Upper lobe of left lung (tissue), 4 donors: ENCODE measurements around the gene ZNF446.

ENCODE experiments used
- CTCF ChIP-seq, 6 experiments: fragments of 450-650 bp in 4 of 6; fragments of 200-600 bp in 2 of 6; sonication (generic) in 2 of 6; IDR thresholded peaks; one replicate each; pipeline ENCODE4 v1.5.1; 2016 to 2019; ENCODE audit warnings: antibody characterized with exemption in 6 of 6
- EP300 ChIP-seq, 4 donors: sonication (generic); formaldehyde crosslinking; IDR thresholded peaks; one replicate each; pipeline ENCODE4 v1.5.1; 2017; ENCODE audit warnings: antibody characterized with exemption in 4 of 4, control low read depth in 2 of 4
- POLR2A ChIP-seq, 4 donors: fragments of 450-650 bp; IDR thresholded peaks; one replicate each; pipeline ENCODE4 v1.5.1; 2016 to 2017; ENCODE audit warnings: antibody characterized with exemption in 4 of 4, mild to moderate bottlenecking in 2 of 4

GRCh38 chr19:58522709-58523108, 46.6 kb downstream of the ZNF446 start:
- no peak for TF ChIP-seq CTCF (IDR thresholded peaks at IDR 0.05)
- TF ChIP-seq POLR2A (IDR thresholded peaks at IDR 0.05): no peak
- no peak for TF ChIP-seq EP300 (IDR thresholded peaks at IDR 0.05)
